NCI-H82 treated with DMSO at 0.1 percent for 48 hours (cell line): Measurements from ENCODE around the gene CXCL10.

Source experiments
- DNase-seq: peaks from one replicate; lab custom pipeline; 2025; ENCODE audit not compliant: unreplicated experiment; lab: John Stamatoyannopoulos, UW

Gene CXCL10

DNA sequence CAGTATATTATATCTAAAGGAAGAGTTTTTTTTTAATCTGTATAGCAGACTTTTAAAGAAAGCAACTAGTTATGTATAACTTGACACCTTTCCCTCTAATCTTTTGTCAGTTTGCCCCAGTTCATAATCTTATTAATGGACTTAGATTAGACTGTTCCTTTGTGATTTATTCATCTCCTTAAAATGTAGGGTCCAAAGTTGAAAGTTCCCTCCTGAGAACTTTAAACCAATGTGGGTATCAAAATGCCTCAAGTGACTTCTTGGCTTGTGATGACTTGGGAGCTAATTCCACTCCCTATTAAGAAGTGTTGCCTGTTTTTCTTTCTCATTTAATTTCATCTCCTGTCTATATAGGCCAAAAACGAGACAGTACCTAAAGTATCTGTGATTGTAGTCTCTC lies 26.2 kb downstream of the CXCL10 start:
- peak; percentile 42 for DNase-seq

DNA sequence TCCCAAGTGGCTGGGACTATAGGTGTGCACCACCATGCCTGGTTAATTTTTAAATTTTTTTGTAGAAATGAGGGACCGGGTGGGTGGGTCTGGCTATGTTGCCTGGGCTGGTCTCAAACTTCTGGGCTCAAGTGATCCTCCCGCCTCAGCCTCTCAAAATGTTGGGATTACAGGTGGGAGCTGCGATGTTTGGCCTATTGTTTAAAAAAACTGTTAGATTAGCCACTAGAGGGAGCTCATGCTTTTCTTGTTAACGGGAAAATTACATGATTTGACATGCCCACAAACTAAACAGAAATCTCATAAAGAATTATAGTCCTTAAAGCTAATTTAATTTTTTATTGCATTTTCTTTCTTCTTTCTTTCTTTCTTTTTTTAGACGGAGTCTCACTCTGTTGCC lies 27.6 kb downstream of the CXCL10 start:
- DNase-seq, result peak; percentile 67

DNA sequence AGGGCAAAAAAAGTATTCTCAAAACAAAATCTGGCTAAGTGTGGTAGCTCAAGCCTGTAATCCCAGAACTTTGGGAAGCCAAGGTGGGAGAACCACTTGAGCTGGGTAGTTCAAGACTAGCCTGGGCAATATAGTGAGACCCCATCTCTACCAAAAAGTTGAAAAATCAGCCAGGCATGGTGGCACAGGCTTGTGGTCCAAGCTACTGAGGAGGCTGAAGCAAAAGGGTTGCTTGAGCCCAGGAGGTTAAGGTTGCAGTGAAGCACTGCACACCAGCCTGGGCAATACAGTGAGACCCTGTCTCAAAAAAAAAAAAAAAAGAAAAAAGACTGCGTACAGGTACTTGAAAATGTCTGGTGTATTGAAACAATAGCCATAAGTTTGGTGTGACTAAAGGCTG lies 30.8 kb downstream of the CXCL10 start:
- no peak for DNase-seq

DNA sequence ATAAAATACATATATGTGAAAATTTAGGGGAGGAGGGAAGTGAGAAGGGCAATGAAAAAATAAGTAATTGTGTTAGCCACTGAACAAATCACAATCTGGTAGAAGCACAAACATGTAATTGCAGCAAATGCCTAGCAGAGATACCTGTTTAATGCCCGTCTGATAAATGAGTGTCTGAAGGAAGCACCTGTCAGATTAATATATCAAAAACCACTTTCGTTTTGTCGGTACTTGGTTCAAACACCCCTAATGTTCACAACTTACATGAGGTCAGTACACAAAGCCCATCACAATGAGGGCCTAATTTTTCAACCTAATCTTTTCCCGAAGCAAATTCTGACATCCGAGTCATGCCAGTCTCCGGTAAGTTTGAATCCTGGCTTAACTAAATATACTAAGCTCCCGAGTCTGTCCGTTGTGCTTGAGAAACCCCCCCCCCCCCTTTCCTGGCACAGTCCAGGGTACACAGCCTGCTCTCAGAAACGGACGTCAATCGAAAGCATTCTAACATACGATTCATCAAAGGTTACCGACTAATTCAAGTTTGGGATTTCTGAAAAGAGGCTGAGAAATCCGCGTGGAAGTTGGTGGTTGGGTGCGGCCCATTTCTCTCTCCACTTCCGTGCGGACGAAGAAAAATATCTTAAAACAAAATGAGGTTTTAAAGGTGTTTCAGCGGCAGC lies 33.3 kb downstream of the CXCL10 start:
- DNase-seq, result no peak

DNA sequence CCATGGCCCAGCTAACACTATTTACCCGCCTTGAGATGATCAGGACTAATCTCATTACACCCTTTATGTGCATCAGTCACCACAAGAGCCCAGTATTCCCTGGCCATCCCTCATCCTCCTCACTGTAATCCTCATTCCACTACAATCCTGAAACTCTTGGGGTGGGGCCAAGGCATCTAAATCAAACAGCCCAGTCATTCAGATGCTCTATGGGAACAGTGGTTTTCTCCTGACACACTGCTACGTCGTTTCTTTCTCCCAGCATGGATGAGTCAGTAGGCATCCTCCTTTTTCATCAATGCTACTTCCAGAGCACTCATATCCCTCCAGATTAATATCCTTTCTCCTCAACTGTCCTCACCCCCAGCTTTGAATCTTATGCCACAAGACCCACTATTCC lies 38.2 kb downstream of the CXCL10 start:
- peak; percentile 76 for DNase-seq

DNA sequence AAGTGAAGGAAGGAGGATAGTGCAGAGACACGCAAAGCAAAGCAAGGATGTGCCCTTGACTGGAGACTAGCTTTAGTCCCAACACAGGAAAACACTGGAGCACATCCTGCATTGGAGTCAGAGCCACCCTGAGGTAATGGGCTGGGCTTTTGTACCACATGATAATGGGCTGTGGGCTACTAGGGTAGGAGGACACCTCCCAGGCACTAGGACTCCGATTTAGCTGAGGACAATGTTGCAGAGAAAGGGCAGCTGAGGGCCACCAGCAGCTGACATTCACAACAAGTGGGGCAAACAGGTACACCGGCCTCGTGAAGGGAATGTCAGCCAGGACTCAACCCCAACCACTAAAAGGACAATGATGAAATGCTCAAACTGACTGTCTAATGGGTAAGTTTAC lies 42.7 kb downstream of the CXCL10 start:
- DNase-seq, result no peak

DNA sequence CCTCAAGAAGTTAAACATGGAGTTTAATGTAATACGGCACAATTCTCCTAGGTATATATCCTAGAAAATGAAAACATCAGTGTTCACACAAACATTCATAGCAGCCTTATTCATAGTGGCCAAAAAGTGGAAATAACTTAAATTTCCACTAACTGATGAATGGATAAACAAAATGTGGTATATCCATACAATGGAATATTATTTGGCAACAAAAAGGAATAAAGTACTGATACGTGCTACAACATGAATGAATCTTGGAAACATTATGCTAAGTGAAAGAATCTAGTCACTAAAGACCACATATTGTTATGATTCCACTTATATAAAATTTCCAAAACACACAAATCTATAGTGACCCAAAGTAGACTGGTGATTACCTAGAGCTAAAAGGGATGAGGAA lies 47.1 kb downstream of the CXCL10 start:
- DNase-seq, result no peak

DNA sequence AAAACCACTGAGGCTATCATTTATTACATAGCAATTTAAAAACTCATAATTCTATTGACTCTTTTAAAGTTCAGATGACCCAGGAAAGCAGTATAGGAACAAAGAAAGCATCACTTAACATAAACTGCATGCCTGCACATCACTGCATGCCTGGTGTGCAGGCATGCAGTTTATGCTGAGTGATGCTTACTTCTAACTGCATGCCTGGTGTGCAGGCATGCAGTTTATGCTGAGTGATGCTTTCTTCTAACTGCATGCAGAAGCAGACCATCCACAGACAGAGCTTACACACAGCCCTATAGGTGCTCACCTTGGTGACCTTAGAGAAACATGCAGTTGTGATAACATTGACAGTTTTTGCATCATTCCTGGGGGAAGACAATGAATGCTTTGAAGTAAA lies 49.5 kb downstream of the CXCL10 start:
- DNase-seq, result no peak
